GM23338 (cell line): ENCODE data around the gene SLC25A42. TPM values are rescaled to one million over a fixed set of nuclear protein-coding genes. Genes with fewer than 3 reads are reported as not detected.

Source experiments
- ATAC-seq: fragments of 200-7000 bp; cut with Tn5 transposase; 3 replicates; pipeline ENCODE4 v1.9.1; 2020
- DNase-seq: peaks from one replicate; pipeline ENCODE4 v3.0.0-alpha.2; 2015; ENCODE audit warnings: low spot score
- H2AFZ ChIP-seq: fragments of 200-600 bp; sonication (generic); 2 replicates; pipeline ENCODE4 v1.8.0; 2016; ENCODE audit warnings: antibody characterized with exemption, mild to moderate bottlenecking, moderate library complexity
- H3F3A ChIP-seq: fragments of 200-600 bp; sonication (generic); replicated peaks from 2 replicates; pipeline ENCODE4 v1.8.0; 2017; ENCODE audit warnings: antibody characterized with exemption, mixed run types, low read depth
- H3K27ac ChIP-seq: fragments of 200-600 bp; sonication (generic); 2 replicates; pipeline ENCODE4 v1.6.1; 2016; ENCODE audit warnings: low read depth
- H3K27me3 ChIP-seq: fragments of 200-600 bp; sonication (generic); 2 replicates; pipeline ENCODE4 v1.8.0; 2016; ENCODE audit warnings: mild to moderate bottlenecking, mixed run types, moderate library complexity; ENCODE audit not compliant: insufficient read depth
- H3K36me3 ChIP-seq: fragments of 200-600 bp; sonication (generic); 2 replicates; pipeline ENCODE4 v1.8.0; 2016; ENCODE audit warnings: mild to moderate bottlenecking; ENCODE audit not compliant: insufficient read depth
- H3K4me1 ChIP-seq: fragments of 200-600 bp; sonication (generic); 2 replicates; pipeline ENCODE4 v1.8.0; 2016; ENCODE audit warnings: mild to moderate bottlenecking, moderate library complexity; ENCODE audit not compliant: insufficient read depth
- H3K4me2 ChIP-seq: fragments of 200-600 bp; sonication (generic); 2 replicates; pipeline ENCODE4 v1.7.1; 2017; ENCODE audit warnings: mixed run types
- H3K4me3 ChIP-seq: fragments of 200-600 bp; sonication (generic); 2 replicates; pipeline ENCODE4 v1.6.1; 2016; ENCODE audit warnings: mixed run types
- H3K79me2 ChIP-seq: fragments of 200-600 bp; sonication (generic); replicated peaks from 2 replicates; pipeline ENCODE4 v1.8.0; 2017; ENCODE audit warnings: mild to moderate bottlenecking; ENCODE audit not compliant: insufficient read depth
- H3K9me2 ChIP-seq: fragments of 200-600 bp; sonication (generic); 2 replicates; pipeline ENCODE4 v1.8.0; 2017; ENCODE audit not compliant: insufficient read depth
- H4K20me1 ChIP-seq: fragments of 200-600 bp; sonication (generic); replicated peaks from 2 replicates; pipeline ENCODE4 v1.8.0; 2017; ENCODE audit warnings: mild to moderate bottlenecking; ENCODE audit not compliant: insufficient read depth
- H3K27ac Mint-ChIP-seq: 2 replicates; pipeline ENCODE4 v1.8.0; 2020; ENCODE audit warnings: inconsistent platforms, mild to moderate bottlenecking, moderate library complexity, mixed read lengths
- H3K27me3 Mint-ChIP-seq: 3 replicates; pipeline ENCODE4 v1.8.0; 2022; ENCODE audit warnings: low read depth, mild to moderate bottlenecking, moderate library complexity, mixed read lengths, inconsistent platforms; ENCODE audit not compliant: insufficient read depth, poor library complexity
- H3K36me3 Mint-ChIP-seq: 3 replicates; pipeline ENCODE4 v1.8.0; 2021; ENCODE audit warnings: low read depth, mild to moderate bottlenecking, inconsistent platforms, moderate library complexity, mixed read lengths
- H3K4me1 Mint-ChIP-seq: 3 replicates; pipeline ENCODE4 v1.8.0; 2020; ENCODE audit warnings: mild to moderate bottlenecking, inconsistent platforms, mixed read lengths
- H3K4me3 Mint-ChIP-seq: 3 replicates; pipeline ENCODE4 v1.8.0; 2021; ENCODE audit warnings: moderate library complexity, mild to moderate bottlenecking, inconsistent platforms, mixed read lengths
- H3K9me3 Mint-ChIP-seq: 3 replicates; pipeline ENCODE4 v1.8.0; 2020; ENCODE audit warnings: moderate library complexity, mild to moderate bottlenecking, inconsistent platforms, mixed read lengths
- CTCF ChIP-seq, 2 experiments: fragments of 200-600 bp in 1 of 2; sonication (generic) in 1 of 2; conservative IDR thresholded peaks; 2 replicates each; pipeline versions ENCODE4 v1.5.1 to v1.6.1; 2016 to 2017; ENCODE audit warnings: antibody characterized with exemption in 2 of 2, low read depth in 2 of 2, mild to moderate bottlenecking in 2 of 2, moderate library complexity in 1 of 2
- ETS1 ChIP-seq: IDR thresholded peaks from 2 replicates; pipeline ENCODE4 v1.6.1; 2016; ENCODE audit warnings: antibody characterized with exemption
- EZH2phosphoT487 ChIP-seq: fragments of 200-600 bp; sonication (generic); IDR thresholded peaks from one replicate; pipeline ENCODE4 v1.8.1; 2018; ENCODE audit warnings: antibody characterized with exemption; ENCODE audit not compliant: unreplicated experiment
- JUNB ChIP-seq: IDR thresholded peaks from one replicate; pipeline ENCODE4 v1.6.1; 2016; ENCODE audit warnings: antibody characterized with exemption; ENCODE audit not compliant: unreplicated experiment
- NANOG ChIP-seq: IDR thresholded peaks from 2 replicates; pipeline ENCODE4 v1.6.1; 2016; ENCODE audit warnings: antibody characterized with exemption, borderline replicate concordance
- STAT1 ChIP-seq: IDR thresholded peaks from one replicate; pipeline ENCODE4 v1.6.1; 2016; ENCODE audit warnings: antibody characterized with exemption; ENCODE audit not compliant: unreplicated experiment
- ZNF331 ChIP-seq: fragments of 250-450 bp; sonication (Bioruptor Pico); IDR thresholded peaks from 2 replicates; pipeline ENCODE4 v1.5.0; 2020; ENCODE audit warnings: low read depth, mild to moderate bottlenecking, moderate library complexity
- ZNF462 ChIP-seq: fragments of 250-450 bp; sonication (Bioruptor Pico); IDR thresholded peaks from 2 replicates; pipeline ENCODE4 v1.5.0; 2020; ENCODE audit warnings: mild to moderate bottlenecking, moderate library complexity
- polyA plus RNA-seq: library from polyadenylated mRNA; unstranded; fragments of >200 nt; fragmentation: Nextera tagmentation; extraction: Ambion mirVana; gene quantifications from 2 replicates; pipeline ENCODE4 v1.2.1, GENCODE V29; 2016
- total RNA-seq: library from RNA; depleted of rRNA; stranded (reverse); fragments of >200 nt; shearing (Covaris generic); gene quantifications from 2 replicates; pipeline ENCODE4 v1.2.3, GENCODE V29; 2014

The SLC25A42 gene
- total and polyA plus RNA-seq, 2 experiments from 2014 or later: 7.3 to 7.6 TPM

- no peak overlapping the region for H3K27ac Mint-ChIP-seq
- 0 out of 2 replicates have a peak, but pooled peaks cover 8% of the 10 kb centered on the region for H3F3A ChIP-seq
- ATAC-seq (no peak), DNase-seq (no peak)
- H2AFZ ChIP-seq: no peak overlapping the region
- peaks cover 13% of the 10 kb centered on the region for H3K9me3 Mint-ChIP-seq
- H3K27me3 ChIP-seq: no peaks in the 10 kb centered on the region
- no peak overlapping the region for H3K4me3 Mint-ChIP-seq
- peaks cover 6% of the 10 kb centered on the region for H3K27me3 Mint-ChIP-seq
- TF ChIP-seq ETS1 (no peak), STAT1 (no peak), CTCF (conservative IDR thresholded peaks at IDR 0.05; ENCODE audit: low read depth in 2 of 2) (no peak), NANOG (no peak)
- no peak overlapping the region for H3K27ac ChIP-seq
- H3K9me2 ChIP-seq: no peaks in the 10 kb centered on the region
- peaks cover 41% of the 10 kb centered on the region for H3K36me3 Mint-ChIP-seq
- H3K4me2 ChIP-seq: no peak overlapping the region
- no peak overlapping the region for H3K4me3 ChIP-seq
- H3K4me1 ChIP-seq: peaks cover 9% of the 10 kb centered on the region; the same call in 1 of the 2 replicates
- H4K20me1 ChIP-seq: peaks cover 4% of the 10 kb centered on the region
- H3K36me3 ChIP-seq: peaks cover 9% of the 10 kb centered on the region; the same call in 1 of the 2 replicates
- no peaks in the 10 kb centered on the region; the same call in 2 of the 3 replicates for H3K4me1 Mint-ChIP-seq
- H3K79me2 ChIP-seq: no peaks in the 10 kb centered on the region
Observed at GRCh38 chr19:19122902-19123301, 59.1 kb downstream of the SLC25A42 start.

- H3K4me3 Mint-ChIP-seq: no peak overlapping the region
- Histone ChIP-seq H3K27me3 (no peaks in the 10 kb centered on the region), H3K4me1 (peaks cover 9% of the 10 kb centered on the region; the same call in 1 of the 2 replicates), H3K4me2 (no peak overlapping the region), H3K36me3 (peaks cover 9% of the 10 kb centered on the region; the same call in 1 of the 2 replicates), H3K9me2 (no peaks in the 10 kb centered on the region), H3F3A (0 out of 2 replicates have a peak, but pooled peaks cover 8% of the 10 kb centered on the region), H3K4me3 (no peak overlapping the region), H3K79me2 (no peaks in the 10 kb centered on the region), H2AFZ (no peak overlapping the region), H4K20me1 (peaks cover 4% of the 10 kb centered on the region), H3K27ac (no peak overlapping the region)
- peaks cover 7% of the 10 kb centered on the region for H3K27me3 Mint-ChIP-seq
- no peaks in the 10 kb centered on the region; the same call in 2 of the 3 replicates for H3K4me1 Mint-ChIP-seq
- no peak for ATAC-seq
- H3K27ac Mint-ChIP-seq: no peak overlapping the region
- peaks cover 13% of the 10 kb centered on the region for H3K9me3 Mint-ChIP-seq
- no peak for DNase-seq
- H3K36me3 Mint-ChIP-seq: peaks cover 43% of the 10 kb centered on the region
- TF ChIP-seq STAT1 (no peak), NANOG (no peak), ZNF462 (no peak), ZNF331 (CRISPR knock-in tag) (no peak), JUNB (no peak), EZH2phosphoT487 (no peak), ETS1 (no peak)
Observed at GRCh38 chr19:19123386-19123785, 59.6 kb downstream of the SLC25A42 start.
